Measurements from ENCODE around the gene IFI6.
"Not testable (repeated sequence)": the region's sequence is repeated elsewhere in the genome, so short reads cannot be mapped to it uniquely, and the experiment has no call there.

Gene IFI6

DNA sequence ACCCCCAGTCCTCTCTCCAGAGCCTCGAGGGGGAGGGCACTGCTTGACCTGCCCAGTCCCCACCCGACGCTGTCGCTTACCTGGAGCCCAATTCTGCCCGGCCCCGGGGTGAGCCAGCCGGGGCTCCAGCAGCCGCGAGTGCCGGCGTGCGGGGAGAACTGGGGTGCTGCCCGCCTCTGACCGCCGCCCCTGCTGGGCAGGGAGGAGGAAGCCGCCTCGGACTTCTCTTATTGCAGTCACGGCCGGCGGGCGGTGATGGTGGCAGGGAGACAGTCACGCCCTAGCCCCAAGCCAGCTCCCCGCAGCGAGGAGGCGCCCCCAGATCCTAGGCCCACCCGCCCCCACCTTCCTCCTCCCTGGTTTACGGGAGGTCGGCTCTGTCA lies 37.0 kb downstream of the IFI6 start, which contains the start of gene FGR:
FGR (minus strand) TSS at position 201 of the 383 bp plus-strand sequence. CDS start 11,269 bp downstream, outside the sequence.
- peak within 1 kb of the TSS; percentile 50 for H3K4me3 Mint-ChIP-seq
- no peaks in the 10 kb centered on the region for H3K27me3 Mint-ChIP-seq (ENCODE audit: low read depth)
- DNase-seq (ENCODE audit: low spot score) = no peak
- H3K27ac Mint-ChIP-seq = peak within 1 kb of the TSS; percentile 71
- H3K9me3 Mint-ChIP-seq = no peaks in the 10 kb centered on the region
- H3K36me3 Mint-ChIP-seq (ENCODE audit: low read depth) = no peaks in the 10 kb centered on the region
- H3K4me1 Mint-ChIP-seq (ENCODE audit: low read depth) = peaks cover 49% of the 10 kb centered on the region

DNA sequence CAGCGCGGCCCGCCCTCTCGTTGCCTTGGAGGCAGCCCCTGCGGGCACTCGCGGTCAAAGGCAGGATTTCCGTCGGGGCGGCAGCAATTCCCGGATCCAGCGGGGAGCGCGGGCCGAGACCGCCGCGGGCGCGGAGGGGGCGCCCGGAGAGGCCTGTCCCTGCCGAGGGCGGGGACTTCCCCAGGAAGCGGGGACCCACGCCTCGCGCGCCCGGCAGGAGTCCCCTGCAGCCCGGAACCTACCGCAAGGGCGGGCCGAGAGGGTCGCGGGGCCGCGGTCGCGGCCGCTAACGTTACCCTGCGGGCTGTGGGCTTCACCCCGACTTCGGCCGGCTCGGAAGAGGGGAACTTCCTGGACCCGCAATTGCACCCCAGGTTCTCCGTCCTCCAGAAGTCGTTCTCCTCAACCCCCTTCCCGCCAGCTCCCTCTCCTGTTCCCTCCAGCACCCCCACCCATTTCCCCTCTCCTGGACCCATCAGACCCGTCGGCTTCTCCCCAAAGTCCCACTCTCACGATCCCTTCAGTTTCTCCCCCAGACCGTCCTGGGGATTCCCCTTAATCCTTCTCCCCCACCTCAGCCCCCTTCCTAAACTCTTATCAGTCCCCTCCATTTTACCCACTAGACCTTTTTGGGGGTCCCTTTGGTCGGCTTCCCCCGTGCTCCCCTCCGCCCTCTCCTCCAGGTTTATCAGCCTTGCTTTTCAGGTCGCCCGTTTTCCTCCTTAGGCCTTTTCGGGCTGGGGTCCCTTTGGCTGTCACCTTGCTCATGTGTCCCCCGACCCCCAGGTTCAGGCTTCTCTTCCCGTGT lies 37.6 kb downstream of the IFI6 start:
- DNase-seq (ENCODE audit: low spot score) = peak; percentile 64
- H3K27me3 Mint-ChIP-seq (ENCODE audit: low read depth) = no peaks in the 10 kb centered on the region
- no peaks in the 10 kb centered on the region for H3K9me3 Mint-ChIP-seq
- H3K27ac Mint-ChIP-seq = peak overlapping the region; percentile 71
- peak overlapping the region; percentile 50 for H3K4me3 Mint-ChIP-seq
- no peaks in the 10 kb centered on the region for H3K36me3 Mint-ChIP-seq (ENCODE audit: low read depth)
- H3K4me1 Mint-ChIP-seq (ENCODE audit: low read depth) = peaks cover 52% of the 10 kb centered on the region

- Mint-ChIP-seq H3K36me3 (ENCODE audit: low read depth) (no peaks in the 10 kb centered on the region), H3K27ac (peak overlapping the region; percentile 86), H3K27me3 (ENCODE audit: low read depth) (no peaks in the 10 kb centered on the region), H3K4me3 (peak overlapping the region; percentile 71), H3K9me3 (no peaks in the 10 kb centered on the region), H3K4me1 (ENCODE audit: low read depth) (peaks cover 59% of the 10 kb centered on the region)
- DNase-seq (ENCODE audit: low spot score) = no peak
These were observed 38.3 kb downstream of the IFI6 start for GRCh38 chr1:27633640-27634176.

DNA sequence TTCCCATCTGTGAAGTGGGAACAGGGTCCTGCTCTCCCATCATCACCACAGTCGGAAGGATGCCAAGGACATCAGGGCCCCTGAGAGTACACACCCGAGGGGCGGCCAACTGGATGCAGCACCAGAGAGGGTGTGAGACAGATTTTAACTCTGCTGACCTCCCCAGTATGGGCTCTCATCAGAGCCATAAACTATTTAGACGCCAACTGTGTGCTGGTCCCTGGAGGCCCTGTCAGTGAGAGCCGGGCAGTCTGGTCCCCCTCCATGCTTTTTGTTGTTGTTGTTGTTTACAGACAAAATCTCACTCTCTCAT lies 38.7 kb downstream of the IFI6 start:
- Mint-ChIP-seq H3K36me3 (ENCODE audit: low read depth) (no peaks in the 10 kb centered on the region), H3K4me1 (ENCODE audit: low read depth) (peaks cover 62% of the 10 kb centered on the region), H3K4me3 (peak overlapping the region; percentile 71)

GRCh38 chr1:27632387-27633297 lies 39.4 kb downstream of the IFI6 start:
- Mint-ChIP-seq H3K4me3 (peak overlapping the region; percentile 71), H3K27ac (peak overlapping the region; percentile 86), H3K36me3 (ENCODE audit: low read depth) (no peaks in the 10 kb centered on the region), H3K27me3 (ENCODE audit: low read depth) (no peaks in the 10 kb centered on the region), H3K9me3 (no peaks in the 10 kb centered on the region), H3K4me1 (ENCODE audit: low read depth) (peaks cover 60% of the 10 kb centered on the region)
- DNase-seq (ENCODE audit: low spot score) = peak; percentile 68

More for the DNA sequence above, 38.7 kb downstream of the IFI6 start:
- H3K27ac Mint-ChIP-seq = peak overlapping the region; percentile 86
- no peaks in the 10 kb centered on the region for H3K9me3 Mint-ChIP-seq
- no peaks in the 10 kb centered on the region for H3K27me3 Mint-ChIP-seq (ENCODE audit: low read depth)
- DNase-seq (ENCODE audit: low spot score) = no peak

GRCh38 chr1:27630859-27631491 lies 41.0 kb downstream of the IFI6 start:
- no peaks in the 10 kb centered on the region for H3K36me3 Mint-ChIP-seq (ENCODE audit: low read depth)
- no peaks in the 10 kb centered on the region for H3K9me3 Mint-ChIP-seq
- peak overlapping the region; percentile 46 for H3K27ac Mint-ChIP-seq

GRCh38 chr1:27628712-27629111 lies 43.3 kb downstream of the IFI6 start:
- peak overlapping the region; percentile 9 for H3K27ac Mint-ChIP-seq
- H3K4me1 Mint-ChIP-seq (ENCODE audit: low read depth) = peaks cover 48% of the 10 kb centered on the region

More at GRCh38 chr1:27630859-27631491, 41.0 kb downstream of the IFI6 start:
- no peak for DNase-seq (ENCODE audit: low spot score)
- Mint-ChIP-seq H3K4me3 (peak overlapping the region; percentile 19), H3K27me3 (ENCODE audit: low read depth) (no peaks in the 10 kb centered on the region), H3K4me1 (ENCODE audit: low read depth) (peaks cover 55% of the 10 kb centered on the region)

GRCh38 chr1:27627733-27628132 lies 44.3 kb downstream of the IFI6 start:
- not testable (repeated sequence) for H3K27ac Mint-ChIP-seq; H3K4me3 Mint-ChIP-seq; H3K9me3 Mint-ChIP-seq; DNase-seq (ENCODE audit: low spot score); H3K36me3 Mint-ChIP-seq (ENCODE audit: low read depth); H3K27me3 Mint-ChIP-seq (ENCODE audit: low read depth)
- H3K4me1 Mint-ChIP-seq (ENCODE audit: low read depth) = peaks cover 47% of the 10 kb centered on the region

More at GRCh38 chr1:27628712-27629111, 43.3 kb downstream of the IFI6 start:
- Mint-ChIP-seq H3K36me3 (ENCODE audit: low read depth) (no peaks in the 10 kb centered on the region), H3K4me3 (no peak overlapping the region), H3K27me3 (ENCODE audit: low read depth) (no peaks in the 10 kb centered on the region), H3K9me3 (no peaks in the 10 kb centered on the region)
- no peak for DNase-seq (ENCODE audit: low spot score)

DNA sequence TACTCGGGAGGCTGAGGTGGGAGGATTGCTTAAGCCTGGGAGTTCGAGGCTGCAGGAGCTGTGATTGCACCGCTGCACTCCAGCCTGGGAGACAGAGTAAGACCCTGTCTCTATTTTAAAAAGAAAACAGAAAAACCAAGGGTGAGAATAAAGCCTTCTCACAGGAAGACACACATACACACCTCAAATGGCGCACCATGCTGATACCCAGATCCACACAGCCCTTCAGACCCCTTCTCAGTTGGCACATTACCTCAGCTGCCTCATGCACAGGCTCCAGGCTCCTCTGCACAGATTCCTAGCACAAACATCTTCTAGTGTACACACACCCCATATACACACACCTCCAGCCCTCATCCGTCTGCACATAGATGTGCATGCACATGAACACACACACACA lies 44.9 kb downstream of the IFI6 start:
- Mint-ChIP-seq H3K27ac (no peak overlapping the region), H3K27me3 (ENCODE audit: low read depth) (no peaks in the 10 kb centered on the region), H3K36me3 (ENCODE audit: low read depth) (no peaks in the 10 kb centered on the region), H3K9me3 (no peaks in the 10 kb centered on the region), H3K4me1 (ENCODE audit: low read depth) (peaks cover 41% of the 10 kb centered on the region), H3K4me3 (no peak overlapping the region)
- no peak for DNase-seq (ENCODE audit: low spot score)

GRCh38 chr1:27626031-27626935 lies 45.7 kb downstream of the IFI6 start:
- Mint-ChIP-seq H3K27me3 (ENCODE audit: low read depth) (no peaks in the 10 kb centered on the region), H3K9me3 (no peaks in the 10 kb centered on the region), H3K4me3 (no peak overlapping the region), H3K27ac (peak overlapping the region; percentile 56), H3K36me3 (ENCODE audit: low read depth) (no peaks in the 10 kb centered on the region), H3K4me1 (ENCODE audit: low read depth) (peaks cover 33% of the 10 kb centered on the region)
- DNase-seq (ENCODE audit: low spot score) = no peak

DNA sequence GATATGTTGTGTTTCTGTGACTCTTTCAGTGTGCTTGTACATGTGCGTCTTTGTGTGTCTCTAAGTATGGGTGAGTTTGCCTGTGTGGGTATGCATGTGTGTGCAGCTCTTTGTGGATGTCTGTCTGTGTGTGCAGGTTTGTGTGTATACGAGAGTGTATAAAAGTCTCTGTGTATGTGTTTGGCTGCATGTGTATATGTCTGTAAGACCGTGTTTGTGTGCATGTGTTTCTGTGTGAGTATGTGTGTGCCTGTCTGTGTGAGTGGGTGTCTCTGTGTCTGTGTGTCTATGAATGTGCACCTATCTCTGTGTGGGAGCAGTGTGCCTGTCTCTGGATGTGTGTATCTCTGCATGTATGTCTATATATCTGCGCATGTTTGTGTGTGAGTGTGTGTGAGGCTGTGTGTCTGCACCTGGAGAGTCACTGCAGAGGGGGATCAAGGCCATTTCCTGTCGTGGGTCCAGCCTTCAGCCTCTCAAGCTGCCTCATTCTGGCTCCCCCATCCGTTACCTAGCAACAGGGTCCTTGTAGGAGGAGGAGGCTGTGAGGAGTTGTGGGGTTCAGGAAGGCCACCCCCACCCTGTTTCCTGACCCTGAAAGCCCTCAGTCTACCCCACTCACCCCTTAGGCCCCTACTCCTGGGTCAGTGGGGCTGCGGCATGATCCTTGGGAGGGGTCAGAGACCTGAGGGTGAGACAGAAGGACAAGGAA lies 47.4 kb downstream of the IFI6 start:
- Mint-ChIP-seq H3K27ac (no peak overlapping the region), H3K4me1 (ENCODE audit: low read depth) (peaks cover 25% of the 10 kb centered on the region), H3K27me3 (ENCODE audit: low read depth) (no peaks in the 10 kb centered on the region), H3K36me3 (ENCODE audit: low read depth) (no peaks in the 10 kb centered on the region), H3K4me3 (no peak overlapping the region), H3K9me3 (no peaks in the 10 kb centered on the region)
- no peak for DNase-seq (ENCODE audit: low spot score)

DNA sequence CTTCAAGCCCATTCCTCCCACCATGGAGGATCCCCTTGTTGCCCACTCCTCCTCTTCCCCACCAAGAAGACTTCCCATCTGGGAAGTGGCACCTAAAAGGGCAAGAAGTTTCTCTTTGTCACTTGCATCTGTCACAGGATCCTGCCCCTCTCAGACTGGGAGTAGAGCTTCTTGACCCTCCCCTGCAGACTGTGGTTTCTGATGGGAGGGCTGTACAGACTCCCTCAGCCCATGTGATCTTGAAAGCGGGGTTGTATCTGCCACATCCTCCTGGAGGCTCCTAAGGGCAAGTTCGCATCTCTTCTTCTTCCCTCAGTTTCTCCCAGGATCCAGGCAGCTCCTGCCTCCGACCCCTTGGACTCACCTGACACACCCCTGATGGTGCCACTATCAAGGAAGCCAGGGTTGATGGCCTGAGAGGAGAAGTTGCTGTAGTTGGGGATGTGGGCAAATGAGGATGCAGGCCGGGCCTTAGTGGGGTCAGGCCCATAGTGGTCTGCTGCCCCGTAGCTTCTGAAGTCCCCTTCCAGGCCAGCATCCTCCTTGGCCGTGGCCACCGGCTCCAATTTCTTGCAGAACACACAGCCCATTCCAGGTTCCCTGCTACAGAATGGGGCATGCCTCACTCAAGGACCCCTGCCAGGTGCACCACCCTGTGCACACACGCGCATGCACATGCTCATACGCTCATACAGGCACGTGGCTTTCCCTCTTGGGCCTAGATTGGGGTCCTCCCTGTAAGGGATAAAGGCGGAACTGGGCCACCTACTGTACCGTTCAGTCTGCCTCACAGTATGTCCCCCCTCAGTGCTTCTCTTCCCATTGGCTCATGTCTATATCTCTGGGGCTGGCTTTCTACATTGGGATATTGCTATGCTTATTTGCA lies 48.4 kb downstream of the IFI6 start:
- peaks cover 20% of the 10 kb centered on the region for H3K4me1 Mint-ChIP-seq (ENCODE audit: low read depth)
- H3K36me3 Mint-ChIP-seq (ENCODE audit: low read depth) = no peaks in the 10 kb centered on the region
- no peaks in the 10 kb centered on the region for H3K9me3 Mint-ChIP-seq
- peak overlapping the region; percentile 7 for H3K27ac Mint-ChIP-seq
- no peaks in the 10 kb centered on the region for H3K27me3 Mint-ChIP-seq (ENCODE audit: low read depth)
- H3K4me3 Mint-ChIP-seq = peak overlapping the region; percentile 37
- no peak for DNase-seq (ENCODE audit: low spot score)

Data from T-helper 2 cell treated with Interferon-gamma antibody and Interleukin-4, amounts not matched to agents 5 μg/mL and 100 μg/mL, for 36 hours (primary cell).